NCI-H146 treated with DMSO at 0.1 percent for 48 hours (cell line): Measurements from ENCODE around the gene FAM161A.
A peak's percentile ranks its signal among the peaks of the same experiment; 100 is the strongest.
"Not testable (repeated sequence)": the region's sequence is repeated elsewhere in the genome, so short reads cannot be mapped to it uniquely, and the experiment has no call there.

ENCODE experiments used
- DNase-seq: peaks from one replicate; lab custom pipeline; 2025; ENCODE audit not compliant: unreplicated experiment; lab: John Stamatoyannopoulos, UW

Gene FAM161A, protein sequence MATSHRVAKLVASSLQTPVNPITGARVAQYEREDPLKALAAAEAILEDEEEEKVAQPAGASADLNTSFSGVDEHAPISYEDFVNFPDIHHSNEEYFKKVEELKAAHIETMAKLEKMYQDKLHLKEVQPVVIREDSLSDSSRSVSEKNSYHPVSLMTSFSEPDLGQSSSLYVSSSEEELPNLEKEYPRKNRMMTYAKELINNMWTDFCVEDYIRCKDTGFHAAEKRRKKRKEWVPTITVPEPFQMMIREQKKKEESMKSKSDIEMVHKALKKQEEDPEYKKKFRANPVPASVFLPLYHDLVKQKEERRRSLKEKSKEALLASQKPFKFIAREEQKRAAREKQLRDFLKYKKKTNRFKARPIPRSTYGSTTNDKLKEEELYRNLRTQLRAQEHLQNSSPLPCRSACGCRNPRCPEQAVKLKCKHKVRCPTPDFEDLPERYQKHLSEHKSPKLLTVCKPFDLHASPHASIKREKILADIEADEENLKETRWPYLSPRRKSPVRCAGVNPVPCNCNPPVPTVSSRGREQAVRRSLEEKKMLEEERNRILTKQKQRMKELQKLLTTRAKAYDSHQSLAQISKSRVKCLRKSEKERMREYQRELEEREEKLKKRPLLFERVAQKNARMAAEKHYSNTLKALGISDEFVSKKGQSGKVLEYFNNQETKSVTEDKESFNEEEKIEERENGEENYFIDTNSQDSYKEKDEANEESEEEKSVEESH

DNA sequence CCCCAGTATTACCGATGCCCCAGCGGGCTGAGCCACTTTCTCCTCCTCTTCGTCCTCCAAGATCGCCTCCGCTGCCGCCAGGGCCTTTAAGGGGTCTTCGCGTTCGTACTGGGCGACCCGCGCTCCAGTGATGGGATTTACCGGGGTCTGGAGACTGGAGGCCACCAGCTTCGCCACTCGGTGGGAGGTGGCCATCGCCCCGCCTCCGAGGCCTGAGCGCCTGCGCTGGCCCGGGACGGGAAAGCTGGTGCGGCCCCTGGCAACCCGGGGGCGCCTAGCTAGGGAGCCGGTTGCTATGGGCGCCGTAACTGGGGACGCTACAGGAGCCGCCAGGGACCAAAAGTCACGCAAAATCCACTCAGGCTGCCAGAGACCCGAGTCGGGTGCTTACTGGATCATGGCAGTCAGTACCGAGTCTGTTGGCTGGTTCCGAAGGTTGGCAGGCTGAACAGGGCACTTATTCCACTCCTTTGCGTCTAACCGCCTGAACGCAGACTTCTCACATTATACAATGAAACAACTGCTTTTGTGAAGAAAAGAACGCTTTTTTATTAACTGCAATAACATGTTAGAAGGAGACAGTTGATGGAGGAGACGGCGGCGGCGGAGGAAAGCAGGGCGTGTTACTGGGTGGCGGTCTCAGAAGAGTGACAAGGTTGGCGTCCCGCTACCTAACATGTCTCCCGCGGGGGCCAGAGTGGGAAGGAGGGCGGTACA, at the start of gene FAM161A:
Gene FAM161A (minus strand): TSS at position 214 of the 717 bp plus-strand sequence. CDS start 19 bp downstream, at position 195.
- DNase-seq = peak; percentile 85

GRCh38 chr2:61900281-61900680, 46.4 kb upstream of the FAM161A start:
- DNase-seq = no peak

DNA sequence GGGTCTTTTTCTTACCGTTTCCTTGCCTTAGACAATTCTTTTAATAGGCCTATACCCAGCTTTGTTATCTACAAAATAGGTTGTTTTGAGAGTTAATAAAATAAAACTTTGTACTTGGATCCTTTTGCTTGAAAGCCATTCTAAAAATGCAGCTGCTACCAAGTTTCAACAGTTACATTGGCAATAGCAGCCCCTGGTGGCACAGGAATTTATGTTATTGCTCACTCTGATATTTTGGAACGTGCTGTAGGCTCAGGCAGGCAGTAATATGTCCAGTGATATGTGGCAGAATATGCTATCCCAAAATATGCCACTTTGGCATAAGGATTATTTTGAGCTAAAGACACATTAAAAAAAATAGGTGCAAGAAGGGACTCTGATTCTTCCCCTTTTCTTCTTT, 45.0 kb upstream of the FAM161A start:
- DNase-seq = no peak

DNA sequence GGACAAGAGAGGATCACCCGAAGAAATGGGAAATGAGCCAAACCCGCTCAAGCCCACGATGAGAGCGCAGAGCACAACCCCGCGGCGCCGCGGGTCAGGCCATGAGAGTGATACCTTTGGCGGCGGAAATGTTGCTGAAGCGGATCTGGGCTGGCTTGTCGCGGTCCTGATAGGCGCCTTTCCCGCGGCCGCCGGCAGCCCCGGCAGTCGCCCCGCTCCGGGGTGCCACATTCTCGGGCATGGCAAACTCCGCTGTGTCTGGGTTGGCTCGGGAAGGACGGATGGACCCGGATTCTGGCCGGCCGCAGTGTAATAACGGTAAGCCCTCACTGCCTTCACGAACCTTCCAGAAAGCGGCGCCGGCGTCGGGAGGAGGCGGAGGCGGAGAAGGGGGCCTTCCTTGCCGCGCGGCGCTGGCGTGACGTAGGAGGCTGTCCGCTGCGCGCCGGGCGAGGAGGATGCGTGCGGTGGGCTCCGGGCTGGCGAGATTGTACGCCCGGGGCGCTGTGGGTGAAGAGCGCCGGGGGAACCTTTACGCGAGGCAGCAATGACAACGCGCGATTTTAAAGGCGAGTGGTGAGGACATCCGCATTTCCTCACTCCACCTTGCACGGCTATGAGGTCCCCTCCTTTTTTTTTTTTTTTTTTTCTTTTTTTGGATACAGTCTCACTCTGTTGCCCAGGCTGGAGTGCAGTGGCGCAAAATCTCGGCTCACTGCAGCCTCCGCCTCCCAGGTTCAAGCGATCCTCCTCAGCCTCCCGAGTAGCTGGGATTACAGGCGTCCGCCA, 34.6 kb upstream of the FAM161A start, which contains the start of gene CCT4:
Gene CCT4 (minus strand): TSS at position 390 of the 789 bp plus-strand sequence. CDS start 149 bp downstream, at position 241.
- peak; percentile 60 for DNase-seq

GRCh38 chr2:61887717-61888266, 33.9 kb upstream of the FAM161A start:
- no peak for DNase-seq

DNA sequence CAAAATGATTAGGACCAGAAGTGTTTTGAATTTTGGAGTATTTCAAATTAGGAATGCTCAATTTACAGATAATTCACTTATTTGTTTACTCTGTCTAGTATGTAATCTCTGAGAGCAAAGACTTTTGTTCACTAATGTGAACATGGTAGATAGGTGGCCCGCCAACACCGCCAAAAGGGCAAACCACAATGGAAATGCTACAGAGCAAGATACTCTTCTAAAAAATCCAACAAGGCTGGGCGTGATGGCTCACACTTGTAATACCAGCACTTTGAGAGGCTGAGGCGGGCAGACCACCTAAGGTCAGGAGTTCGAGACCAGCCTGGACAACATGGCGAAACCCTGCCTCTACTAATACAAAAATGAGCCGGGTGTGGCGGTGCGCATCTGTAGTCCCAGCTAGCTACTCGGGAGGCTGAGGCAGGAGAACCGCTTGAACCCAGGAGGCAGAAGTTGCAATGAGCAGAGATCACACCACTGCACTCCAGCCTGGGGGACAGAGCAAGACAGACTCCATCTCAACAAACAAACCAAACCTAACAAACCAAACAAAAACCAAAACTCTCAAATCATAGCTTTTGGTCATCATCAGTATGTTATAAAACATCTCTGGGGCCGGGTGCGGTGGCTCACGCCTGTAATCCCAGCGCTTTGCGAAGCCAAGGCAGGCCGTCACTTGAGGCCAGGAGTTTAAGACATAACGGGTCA, 32.2 kb upstream of the FAM161A start:
- no peak for DNase-seq

DNA sequence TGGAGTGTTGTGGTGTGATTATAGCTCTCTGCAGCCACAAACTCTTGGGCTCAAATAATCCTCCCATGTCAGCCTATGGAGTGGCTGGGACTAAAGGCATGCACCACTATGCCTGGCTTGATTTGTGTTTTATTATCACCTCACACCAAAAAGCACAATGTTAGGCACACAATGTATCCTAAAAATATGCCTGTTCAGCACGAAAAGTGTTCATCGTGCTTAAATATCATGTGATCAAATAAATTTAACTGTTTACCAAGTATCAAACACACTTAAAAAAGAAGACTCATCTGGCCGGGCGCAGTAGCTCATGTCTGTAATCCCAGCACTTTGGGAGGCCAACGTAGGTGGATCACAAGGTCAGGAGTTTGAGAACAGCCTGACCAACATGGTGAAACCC, 29.0 kb upstream of the FAM161A start:
- no peak for DNase-seq

DNA sequence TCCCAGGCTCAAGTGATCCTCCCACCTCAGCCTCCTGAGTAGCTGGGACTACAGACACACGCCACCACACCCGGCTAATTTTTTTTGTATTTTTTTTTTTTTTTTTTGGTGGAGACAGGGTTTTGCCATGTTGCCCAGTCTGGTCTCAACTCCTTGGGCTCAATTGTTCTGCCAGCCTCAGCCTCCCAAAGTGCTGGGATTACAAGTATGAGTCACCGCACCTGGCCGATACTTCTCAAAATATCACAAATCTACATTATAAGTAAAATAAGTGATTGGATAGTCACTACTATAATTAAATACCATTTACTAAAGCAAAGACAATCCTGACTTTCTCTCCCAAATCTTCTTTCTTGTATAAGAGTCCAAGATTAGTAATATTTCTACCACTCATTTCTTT, 25.5 kb upstream of the FAM161A start:
- DNase-seq = not testable (repeated sequence)

GRCh38 chr2:61878761-61879160, 24.9 kb upstream of the FAM161A start:
- DNase-seq = no peak

DNA sequence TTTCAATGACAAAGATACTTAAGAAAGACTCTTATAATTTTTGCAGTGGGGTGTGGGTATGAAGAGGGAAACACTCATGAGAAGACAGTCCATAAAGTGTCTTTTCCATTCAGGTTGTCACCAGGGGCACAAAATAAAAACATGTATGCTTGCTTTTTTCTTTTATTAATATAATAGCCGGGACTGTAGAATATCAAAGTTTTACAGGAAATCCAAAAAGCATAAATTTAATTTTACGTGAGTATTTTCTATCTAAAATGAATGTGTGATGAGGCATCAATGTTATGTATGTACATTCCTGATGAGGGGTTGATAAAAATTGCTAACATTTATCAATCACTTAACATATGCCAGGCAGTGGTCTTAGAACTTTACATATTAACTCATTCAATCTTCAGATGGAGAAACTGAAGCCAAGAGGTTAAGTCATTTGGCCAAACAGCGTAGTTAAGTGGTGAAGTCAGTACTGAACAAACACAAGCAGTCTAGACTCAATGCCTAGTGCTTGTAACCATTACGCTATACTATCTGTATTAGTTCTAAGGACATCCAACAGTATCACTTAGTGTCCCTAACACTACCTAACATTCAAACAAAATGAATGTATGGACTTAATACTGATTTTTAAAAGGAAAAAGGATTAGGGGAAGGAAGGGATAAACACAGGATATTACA, 23.8 kb upstream of the FAM161A start:
- no peak for DNase-seq

- no peak for DNase-seq
These were observed 22.5 kb upstream of the FAM161A start for GRCh38 chr2:61876400-61876799.

DNA sequence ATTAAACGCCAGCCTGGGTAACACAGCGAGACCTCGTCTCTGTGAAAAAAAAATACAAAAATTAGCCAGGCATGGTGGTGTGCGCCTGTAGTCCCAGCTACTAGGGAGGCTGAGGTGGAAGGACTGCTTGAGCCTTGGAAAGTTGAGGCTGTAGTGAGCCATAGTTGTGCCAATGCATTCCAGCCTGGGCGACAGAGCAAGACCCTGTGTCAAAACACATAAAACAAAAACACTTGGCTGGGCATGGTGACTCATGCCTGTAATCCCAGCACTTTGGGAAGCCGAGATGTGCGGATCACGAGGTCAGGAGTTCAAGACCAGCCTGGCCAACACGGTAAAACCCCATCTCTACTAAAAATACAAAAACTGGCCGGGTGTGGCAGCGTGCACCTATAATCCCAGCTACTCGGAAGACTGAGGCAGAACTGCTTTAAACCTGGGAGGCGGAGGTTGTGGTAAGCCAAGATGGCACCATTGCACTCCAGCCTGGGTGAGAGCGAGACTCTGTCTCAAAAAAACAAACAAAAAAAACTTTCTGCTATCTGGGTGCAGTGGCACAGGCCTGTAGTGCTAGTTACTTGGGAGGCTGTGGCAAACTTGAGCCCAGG, 12.7 kb upstream of the FAM161A start:
- DNase-seq = not testable (repeated sequence)

- DNase-seq = no peak
These were observed 8.2 kb upstream of the FAM161A start for GRCh38 chr2:61862085-61862484.

- no peak for DNase-seq
These were observed 3.4 kb upstream of the FAM161A start for GRCh38 chr2:61857224-61857623.

DNA sequence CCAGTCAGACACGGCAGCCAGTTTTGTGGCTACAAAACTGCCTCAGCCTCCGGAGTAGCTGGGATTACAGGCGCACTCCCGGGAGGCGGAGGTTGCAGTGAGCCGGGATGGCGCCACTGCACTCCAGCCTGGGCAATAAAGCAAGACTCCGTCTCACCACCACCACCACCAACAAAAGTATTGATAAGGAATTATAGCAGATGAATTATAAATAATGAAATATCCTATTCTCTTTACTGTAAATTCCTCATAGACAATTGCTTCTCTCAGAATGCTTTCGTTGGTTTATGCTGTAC, 1.4 kb upstream of the FAM161A start:
- no peak for DNase-seq

DNA sequence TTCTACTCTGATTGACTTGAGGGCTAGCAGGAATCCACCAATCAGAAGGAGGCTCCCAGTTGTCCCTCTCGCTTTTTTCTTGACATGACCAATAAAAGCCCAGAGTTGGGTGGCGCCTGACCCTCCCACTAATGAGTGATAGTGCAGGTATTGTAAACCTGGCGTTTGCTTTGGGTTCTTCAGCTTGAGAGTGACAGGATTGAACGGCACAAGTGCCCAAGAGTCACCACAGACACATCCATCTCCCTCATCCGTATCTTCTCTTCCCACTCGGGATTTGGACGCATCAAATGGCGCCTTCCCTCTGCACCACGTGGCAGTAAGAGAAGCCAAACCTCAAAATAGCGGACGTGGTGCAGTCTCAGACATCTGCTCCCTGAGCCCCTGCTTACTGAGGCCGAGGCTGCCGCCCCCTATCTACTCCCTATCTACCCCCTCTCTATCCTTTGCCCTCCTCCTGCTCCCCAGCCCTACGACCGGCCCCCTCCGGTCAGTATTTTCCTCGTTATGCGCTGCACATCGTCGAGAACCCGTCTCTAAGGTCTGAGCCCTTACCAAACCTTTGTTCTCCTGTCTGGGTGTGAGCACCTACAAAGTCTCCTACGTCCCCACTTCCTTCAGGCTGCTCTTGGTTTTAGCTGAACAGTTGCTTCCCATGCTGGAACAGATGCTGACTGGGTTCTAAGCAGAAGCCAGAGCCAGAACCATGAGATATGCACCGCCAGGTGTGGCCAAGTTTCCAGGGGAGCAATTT, 881 bp upstream of the FAM161A start:
- peak; percentile 97 for DNase-seq

DNA sequence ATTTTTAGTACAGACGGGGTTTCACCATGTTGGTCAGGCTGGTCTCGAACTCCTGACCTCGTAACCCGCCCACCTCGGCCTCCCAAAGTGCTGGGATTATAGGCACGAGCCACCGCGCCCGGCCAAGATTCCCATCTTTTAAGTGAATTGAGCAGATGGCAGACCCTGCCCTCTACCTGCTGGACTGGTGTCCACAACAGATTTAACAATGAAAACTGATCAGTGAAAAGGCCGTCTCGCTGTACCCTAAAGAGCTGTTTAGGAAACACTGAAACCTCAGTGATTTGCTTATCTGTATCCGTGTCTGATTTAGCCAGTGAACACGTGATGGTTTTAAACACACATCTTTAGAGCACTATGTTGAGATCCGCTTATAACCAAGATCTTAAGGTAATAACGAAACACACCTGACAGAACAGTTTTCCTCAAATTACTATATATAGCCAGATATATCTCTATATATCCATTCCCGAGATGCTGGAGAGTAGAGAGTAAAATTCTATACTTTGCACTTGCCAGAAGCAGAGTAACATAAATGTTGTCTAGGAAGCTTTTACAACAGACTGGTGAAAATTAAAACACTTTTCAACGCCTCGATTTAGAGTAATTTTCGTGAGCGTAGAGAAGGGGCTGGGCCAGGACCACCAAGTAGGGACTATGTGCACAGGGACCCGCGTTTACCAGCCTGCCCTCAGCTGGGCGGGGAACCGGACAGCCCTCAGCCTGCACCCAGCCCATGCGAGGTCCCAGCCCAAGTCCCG, 594 bp downstream of the FAM161A start:
- DNase-seq = peak; percentile 71

DNA sequence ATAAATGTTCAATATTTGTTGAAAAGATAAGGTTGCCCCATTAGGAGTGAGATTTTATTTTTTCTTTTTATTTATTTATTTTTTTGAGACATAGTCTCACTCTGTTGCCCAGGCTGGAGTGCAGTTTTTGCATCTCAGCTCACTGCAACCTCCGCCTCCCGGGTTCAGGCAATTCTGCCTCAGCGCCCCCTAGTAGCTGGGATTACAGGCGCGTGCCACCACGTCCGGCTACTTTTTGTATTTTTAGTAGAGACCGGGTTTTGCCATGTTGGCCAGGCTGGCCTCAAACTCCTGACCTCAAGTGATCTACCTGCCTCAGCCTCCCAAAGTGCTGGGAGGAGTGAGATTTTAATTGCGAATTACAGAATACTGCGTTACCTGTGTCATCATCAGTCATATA, 2.6 kb downstream of the FAM161A start:
- DNase-seq = not testable (repeated sequence)
